Measurements from ENCODE around the gene ALKBH2. TPM values are rescaled to one million over a fixed set of nuclear protein-coding genes. Genes with fewer than 3 reads are reported as not detected.

Gene ALKBH2
- total RNA-seq, 1 experiment from 2014 or later = 30.6 TPM

GRCh38 chr12:109109746-109110350, 16.6 kb upstream of the ALKBH2 start:
- Histone ChIP-seq H3K27me3 (ENCODE audit: low read length) (no peaks in the 10 kb centered on the region), H3K4me3 (ENCODE audit: low read length) (no peak overlapping the region), H3K4me1 (ENCODE audit: low read length) (no peaks in the 10 kb centered on the region), H2AFZ (ENCODE audit: low read length) (no peak overlapping the region), H3K27ac (ENCODE audit: low read length) (no peak overlapping the region), H3K79me2 (ENCODE audit: low read length) (no peaks in the 10 kb centered on the region), H3K4me2 (ENCODE audit: low read depth, low read length, poor library complexity, severe bottlenecking) (no peak overlapping the region), H4K20me1 (ENCODE audit: insufficient read depth, low read depth, low read length) (no peaks in the 10 kb centered on the region), H3K9me3 (ENCODE audit: low read length) (no peaks in the 10 kb centered on the region), H3K9me2 (replicated peaks; ENCODE audit: insufficient read depth, low read length) (no peaks in the 10 kb centered on the region), H3K36me3 (ENCODE audit: insufficient read depth, low read length) (peaks cover 12% of the 10 kb centered on the region; the same call in 1 of the 2 replicates), H3K9ac (ENCODE audit: low read length) (no peak overlapping the region)
- no peak for DNase-seq

- DNase-seq = no peak
Observed at GRCh38 chr12:109105176-109105575, 11.9 kb upstream of the ALKBH2 start.

GRCh38 chr12:109102491-109102890, 9.2 kb upstream of the ALKBH2 start:
- H3K79me2 ChIP-seq (ENCODE audit: low read length) = peaks cover 26% of the 10 kb centered on the region
- H3K4me3 ChIP-seq (ENCODE audit: low read length) = no peak overlapping the region
- no peak overlapping the region for H3K4me2 ChIP-seq (ENCODE audit: low read depth, low read length, poor library complexity, severe bottlenecking)
- H3K9me2 ChIP-seq (replicated peaks; ENCODE audit: insufficient read depth, low read length) = no peaks in the 10 kb centered on the region
- H3K27ac ChIP-seq (ENCODE audit: low read length) = no peak overlapping the region
- no peak overlapping the region for H3K9ac ChIP-seq (ENCODE audit: low read length)
- DNase-seq = no peak
- no peak overlapping the region for H2AFZ ChIP-seq (ENCODE audit: low read length)
- H3K27me3 ChIP-seq (ENCODE audit: low read length) = no peaks in the 10 kb centered on the region
- H3K4me1 ChIP-seq (ENCODE audit: low read length) = peaks cover 12% of the 10 kb centered on the region
- H4K20me1 ChIP-seq (ENCODE audit: insufficient read depth, low read depth, low read length) = no peaks in the 10 kb centered on the region
- no peaks in the 10 kb centered on the region for H3K9me3 ChIP-seq (ENCODE audit: low read length)
- peaks cover 46% of the 10 kb centered on the region for H3K36me3 ChIP-seq (ENCODE audit: insufficient read depth, low read length)

More at GRCh38 chr12:109105176-109105575, 11.9 kb upstream of the ALKBH2 start:
- Histone ChIP-seq H3K9ac (ENCODE audit: low read length) (no peak overlapping the region), H3K79me2 (ENCODE audit: low read length) (peaks cover 5% of the 10 kb centered on the region; the same call in 1 of the 2 replicates), H3K4me2 (ENCODE audit: low read depth, low read length, poor library complexity, severe bottlenecking) (no peak overlapping the region), H3K27ac (ENCODE audit: low read length) (no peak overlapping the region), H4K20me1 (ENCODE audit: insufficient read depth, low read depth, low read length) (no peaks in the 10 kb centered on the region), H3K27me3 (ENCODE audit: low read length) (no peaks in the 10 kb centered on the region), H3K9me2 (replicated peaks; ENCODE audit: insufficient read depth, low read length) (no peaks in the 10 kb centered on the region), H3K4me3 (ENCODE audit: low read length) (no peak overlapping the region), H3K4me1 (ENCODE audit: low read length) (no peaks in the 10 kb centered on the region), H3K9me3 (ENCODE audit: low read length) (no peaks in the 10 kb centered on the region), H3K36me3 (ENCODE audit: insufficient read depth, low read length) (peaks cover 32% of the 10 kb centered on the region; the same call in 1 of the 2 replicates), H2AFZ (ENCODE audit: low read length) (no peak overlapping the region)

- H3K9ac ChIP-seq (ENCODE audit: low read length) = no peak overlapping the region
- H4K20me1 ChIP-seq (ENCODE audit: insufficient read depth, low read depth, low read length) = no peaks in the 10 kb centered on the region
- H3K9me2 ChIP-seq (replicated peaks; ENCODE audit: insufficient read depth, low read length) = no peaks in the 10 kb centered on the region
- no peaks in the 10 kb centered on the region for H3K27me3 ChIP-seq (ENCODE audit: low read length)
- H3K79me2 ChIP-seq (ENCODE audit: low read length) = peaks cover 26% of the 10 kb centered on the region
- H3K27ac ChIP-seq (ENCODE audit: low read length) = no peak overlapping the region
- H2AFZ ChIP-seq (ENCODE audit: low read length) = no peak overlapping the region
- peaks cover 42% of the 10 kb centered on the region for H3K36me3 ChIP-seq (ENCODE audit: insufficient read depth, low read length)
- no peak overlapping the region for H3K4me2 ChIP-seq (ENCODE audit: low read depth, low read length, poor library complexity, severe bottlenecking)
- DNase-seq = no peak
- no peak overlapping the region for H3K4me3 ChIP-seq (ENCODE audit: low read length)
- H3K4me1 ChIP-seq (ENCODE audit: low read length) = peaks cover 17% of the 10 kb centered on the region
- H3K9me3 ChIP-seq (ENCODE audit: low read length) = no peaks in the 10 kb centered on the region
Observed at GRCh38 chr12:109100741-109101140, 7.5 kb upstream of the ALKBH2 start.

DNA sequence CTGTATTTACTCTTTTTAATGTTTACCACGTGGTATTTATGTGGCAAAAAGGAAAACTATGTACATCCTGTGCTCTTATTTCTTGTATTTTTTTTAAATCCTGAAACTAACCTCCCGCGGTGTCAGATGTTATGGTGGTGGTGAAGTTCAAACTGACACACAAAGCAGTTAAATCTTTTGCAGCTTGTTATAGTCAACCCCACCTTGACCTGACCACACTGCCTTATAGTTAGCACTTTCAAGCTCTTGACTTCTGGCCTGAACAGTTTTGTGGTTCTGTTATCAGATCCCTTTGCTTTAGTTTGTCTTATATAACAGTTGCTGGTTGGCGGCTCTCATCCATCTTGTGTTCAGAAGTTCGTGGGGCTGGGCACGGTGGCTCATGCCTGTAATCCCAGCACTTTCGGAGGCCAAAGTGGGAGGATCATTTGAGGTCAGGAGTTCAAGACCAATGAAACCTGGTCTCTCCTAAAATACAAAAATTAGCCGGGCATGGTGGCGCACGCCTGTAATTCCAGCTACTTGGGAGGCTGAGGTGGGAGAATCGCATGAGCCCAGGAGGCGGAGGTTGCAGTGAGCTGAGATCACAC, 6.3 kb upstream of the ALKBH2 start:
- H3K4me3 ChIP-seq (ENCODE audit: low read length) = peak overlapping the region; percentile 95; the same call in 1 of the 2 replicates
- peaks cover 36% of the 10 kb centered on the region for H3K36me3 ChIP-seq (ENCODE audit: insufficient read depth, low read length)
- H3K27ac ChIP-seq (ENCODE audit: low read length) = no peak overlapping the region
- H3K9ac ChIP-seq (ENCODE audit: low read length) = 0 out of 2 replicates have a peak overlapping the region, but pooled peaks have one; percentile 91
- no peak overlapping the region for H2AFZ ChIP-seq (ENCODE audit: low read length)
- H3K79me2 ChIP-seq (ENCODE audit: low read length) = peaks cover 26% of the 10 kb centered on the region
- no peaks in the 10 kb centered on the region for H3K9me3 ChIP-seq (ENCODE audit: low read length)
- H3K4me2 ChIP-seq (ENCODE audit: low read depth, low read length, poor library complexity, severe bottlenecking) = peak overlapping the region; percentile 94
- no peak for DNase-seq
- no peaks in the 10 kb centered on the region for H4K20me1 ChIP-seq (ENCODE audit: insufficient read depth, low read depth, low read length)
- H3K9me2 ChIP-seq (replicated peaks; ENCODE audit: insufficient read depth, low read length) = no peaks in the 10 kb centered on the region
- no peaks in the 10 kb centered on the region for H3K27me3 ChIP-seq (ENCODE audit: low read length)
- peaks cover 17% of the 10 kb centered on the region for H3K4me1 ChIP-seq (ENCODE audit: low read length)

DNA sequence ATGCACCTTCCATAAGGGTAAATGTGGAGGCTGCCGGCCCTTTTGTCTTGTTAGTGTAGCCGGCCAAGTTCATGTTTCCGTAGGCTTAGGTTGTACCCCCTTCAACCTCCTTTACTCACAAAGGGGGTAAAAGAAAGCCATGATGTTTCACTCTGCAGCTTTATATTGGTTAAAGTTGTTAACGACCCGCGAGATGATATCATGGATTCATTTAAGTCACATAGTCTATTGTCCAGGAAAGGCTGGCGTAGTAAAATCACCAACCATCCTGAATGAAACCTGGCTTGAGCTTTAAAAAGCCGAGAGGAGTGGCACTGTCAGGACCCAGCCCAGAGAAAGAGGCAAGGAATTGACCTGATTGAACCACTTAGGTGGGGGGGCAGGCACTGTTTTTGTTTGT, 5.4 kb upstream of the ALKBH2 start:
- Histone ChIP-seq H3K27me3 (ENCODE audit: low read length) (no peaks in the 10 kb centered on the region), H3K4me3 (ENCODE audit: low read length) (peak overlapping the region; percentile 95), H3K9ac (ENCODE audit: low read length) (peak overlapping the region; percentile 91), H3K4me2 (ENCODE audit: low read depth, low read length, poor library complexity, severe bottlenecking) (peak overlapping the region; percentile 94), H4K20me1 (ENCODE audit: insufficient read depth, low read depth, low read length) (no peaks in the 10 kb centered on the region), H3K4me1 (ENCODE audit: low read length) (peaks cover 19% of the 10 kb centered on the region), H3K79me2 (ENCODE audit: low read length) (peaks cover 26% of the 10 kb centered on the region), H2AFZ (ENCODE audit: low read length) (peak overlapping the region; percentile 74; the same call in 1 of the 2 replicates), H3K9me3 (ENCODE audit: low read length) (no peaks in the 10 kb centered on the region), H3K36me3 (ENCODE audit: insufficient read depth, low read length) (peaks cover 35% of the 10 kb centered on the region), H3K9me2 (replicated peaks; ENCODE audit: insufficient read depth, low read length) (no peaks in the 10 kb centered on the region), H3K27ac (ENCODE audit: low read length) (peak overlapping the region; percentile 37; the same call in 1 of the 2 replicates)
- DNase-seq = no peak

DNA sequence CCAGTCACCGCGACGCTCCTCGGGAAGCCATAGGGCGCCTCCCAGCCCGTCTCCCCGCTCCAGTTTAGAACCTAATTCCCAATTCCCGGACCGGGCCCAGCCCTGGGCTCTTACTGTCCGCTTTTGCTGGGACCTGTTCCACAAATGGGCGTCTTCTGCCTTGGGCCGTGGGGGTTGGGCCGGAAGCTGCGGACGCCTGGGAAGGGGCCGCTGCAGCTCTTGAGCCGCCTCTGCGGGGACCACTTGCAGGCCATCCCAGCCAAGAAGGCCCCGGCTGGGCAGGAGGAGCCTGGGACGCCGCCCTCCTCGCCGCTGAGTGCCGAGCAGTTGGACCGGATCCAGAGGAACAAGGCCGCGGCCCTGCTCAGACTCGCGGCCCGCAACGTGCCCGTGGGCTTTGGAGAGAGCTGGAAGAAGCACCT, 4.9 kb upstream of the ALKBH2 start:
- Histone ChIP-seq H4K20me1 (ENCODE audit: insufficient read depth, low read depth, low read length) (no peaks in the 10 kb centered on the region), H3K27me3 (ENCODE audit: low read length) (no peaks in the 10 kb centered on the region), H3K9me2 (replicated peaks; ENCODE audit: insufficient read depth, low read length) (no peaks in the 10 kb centered on the region), H3K9ac (ENCODE audit: low read length) (peak overlapping the region; percentile 91), H3K4me2 (ENCODE audit: low read depth, low read length, poor library complexity, severe bottlenecking) (peak overlapping the region; percentile 94), H3K4me1 (ENCODE audit: low read length) (peaks cover 22% of the 10 kb centered on the region), H3K27ac (ENCODE audit: low read length) (peak overlapping the region; percentile 37; the same call in 1 of the 2 replicates), H3K9me3 (ENCODE audit: low read length) (no peaks in the 10 kb centered on the region), H3K4me3 (ENCODE audit: low read length) (peak overlapping the region; percentile 95), H3K79me2 (ENCODE audit: low read length) (peaks cover 26% of the 10 kb centered on the region), H2AFZ (ENCODE audit: low read length) (peak overlapping the region; percentile 74; the same call in 1 of the 2 replicates), H3K36me3 (ENCODE audit: insufficient read depth, low read length) (peaks cover 30% of the 10 kb centered on the region)
- peak; percentile 71 for DNase-seq

GRCh38 chr12:109097435-109098182, 4.3 kb upstream of the ALKBH2 start, which contains the start of gene UNG:
TSS of gene UNG (plus strand) at chr12:109097597. CDS start at chr12:109097680, 83 bp downstream.
- Histone ChIP-seq H3K27ac (ENCODE audit: low read length) (peak within 1 kb of the TSS; percentile 63; the same call in 1 of the 2 replicates), H4K20me1 (ENCODE audit: insufficient read depth, low read depth, low read length) (no peaks in the 10 kb centered on the region), H3K27me3 (ENCODE audit: low read length) (no peaks in the 10 kb centered on the region), H3K4me3 (ENCODE audit: low read length) (peak within 1 kb of the TSS; percentile 95), H3K9me3 (ENCODE audit: low read length) (no peaks in the 10 kb centered on the region), H3K9me2 (replicated peaks; ENCODE audit: insufficient read depth, low read length) (no peaks in the 10 kb centered on the region), H2AFZ (ENCODE audit: low read length) (peak within 1 kb of the TSS; percentile 74; the same call in 1 of the 2 replicates), H3K9ac (ENCODE audit: low read length) (peak within 1 kb of the TSS; percentile 91), H3K4me2 (ENCODE audit: low read depth, low read length, poor library complexity, severe bottlenecking) (peak within 1 kb of the TSS; percentile 94), H3K79me2 (ENCODE audit: low read length) (peaks cover 32% of the 10 kb centered on the region), H3K36me3 (ENCODE audit: insufficient read depth, low read length) (peaks cover 29% of the 10 kb centered on the region), H3K4me1 (ENCODE audit: low read length) (peaks cover 27% of the 10 kb centered on the region)
- peak; percentile 99 for DNase-seq
